GM12865 (cell line): ENCODE data around the gene MYO19.
A peak's percentile ranks its signal among the peaks of the same experiment; 100 is the strongest.

Experiments
- DNase-seq: peaks from one replicate; pipeline ENCODE4 v3.0.0; 2010; ENCODE audit warnings: low read depth
- H3K4me3 ChIP-seq: 2 replicates; pipeline ENCODE4 v1.5.1; 2011; ENCODE audit warnings: mild to moderate bottlenecking, low read depth, low read length, control low read depth
- CTCF ChIP-seq: IDR thresholded peaks from 2 replicates; pipeline ENCODE4 v1.5.1; 2011; ENCODE audit warnings: low read length, control low read depth, low read depth, inconsistent platforms; ENCODE audit not compliant: insufficient read depth; ENCODE audit errors: missing control alignments

The MYO19 gene

GRCh38 chr17:36544307-36545076, 9.8 kb upstream of the MYO19 start, which contains the start of gene GGNBP2:
TSS of gene GGNBP2 (plus strand) at chr17:36544919. CDS start at chr17:36545725, 806 bp downstream.
- no peak for TF ChIP-seq CTCF
- peak; percentile 95 for DNase-seq
- peak within 1 kb of the TSS; percentile 91 for H3K4me3 ChIP-seq

- peak; percentile 2 for TF ChIP-seq CTCF
- DNase-seq: peak; percentile 79
- peak overlapping the region; percentile 91 for H3K4me3 ChIP-seq
Measured at GRCh38 chr17:36544044-36544306, 9.3 kb upstream of the MYO19 start.

GRCh38 chr17:36542755-36543154, 8.1 kb upstream of the MYO19 start:
- TF ChIP-seq CTCF: no peak
- no peak overlapping the region for H3K4me3 ChIP-seq
- no peak for DNase-seq

- H3K4me3 ChIP-seq: no peak overlapping the region
- no peak for DNase-seq
- no peak for TF ChIP-seq CTCF
Measured at GRCh38 chr17:36540696-36541095, 6.0 kb upstream of the MYO19 start.

GRCh38 chr17:36535669-36536081, 1.0 kb upstream of the MYO19 start:
- peak overlapping the region; percentile 77 for H3K4me3 ChIP-seq
- TF ChIP-seq CTCF: no peak
- DNase-seq: no peak

- peak; percentile 71 for TF ChIP-seq CTCF
- peak overlapping the region; percentile 77 for H3K4me3 ChIP-seq
- peak; percentile 78 for DNase-seq
Measured at GRCh38 chr17:36533935-36534839, 481 bp downstream of the MYO19 start.
